ENCODE measurements around the gene HP.
A peak's percentile ranks its signal among the peaks of the same experiment; 100 is the strongest.
"Not testable (repeated sequence)": the region's sequence is repeated elsewhere in the genome, so short reads cannot be mapped to it uniquely, and the experiment has no call there.

The HP gene, protein sequence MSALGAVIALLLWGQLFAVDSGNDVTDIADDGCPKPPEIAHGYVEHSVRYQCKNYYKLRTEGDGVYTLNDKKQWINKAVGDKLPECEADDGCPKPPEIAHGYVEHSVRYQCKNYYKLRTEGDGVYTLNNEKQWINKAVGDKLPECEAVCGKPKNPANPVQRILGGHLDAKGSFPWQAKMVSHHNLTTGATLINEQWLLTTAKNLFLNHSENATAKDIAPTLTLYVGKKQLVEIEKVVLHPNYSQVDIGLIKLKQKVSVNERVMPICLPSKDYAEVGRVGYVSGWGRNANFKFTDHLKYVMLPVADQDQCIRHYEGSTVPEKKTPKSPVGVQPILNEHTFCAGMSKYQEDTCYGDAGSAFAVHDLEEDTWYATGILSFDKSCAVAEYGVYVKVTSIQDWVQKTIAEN

DNA sequence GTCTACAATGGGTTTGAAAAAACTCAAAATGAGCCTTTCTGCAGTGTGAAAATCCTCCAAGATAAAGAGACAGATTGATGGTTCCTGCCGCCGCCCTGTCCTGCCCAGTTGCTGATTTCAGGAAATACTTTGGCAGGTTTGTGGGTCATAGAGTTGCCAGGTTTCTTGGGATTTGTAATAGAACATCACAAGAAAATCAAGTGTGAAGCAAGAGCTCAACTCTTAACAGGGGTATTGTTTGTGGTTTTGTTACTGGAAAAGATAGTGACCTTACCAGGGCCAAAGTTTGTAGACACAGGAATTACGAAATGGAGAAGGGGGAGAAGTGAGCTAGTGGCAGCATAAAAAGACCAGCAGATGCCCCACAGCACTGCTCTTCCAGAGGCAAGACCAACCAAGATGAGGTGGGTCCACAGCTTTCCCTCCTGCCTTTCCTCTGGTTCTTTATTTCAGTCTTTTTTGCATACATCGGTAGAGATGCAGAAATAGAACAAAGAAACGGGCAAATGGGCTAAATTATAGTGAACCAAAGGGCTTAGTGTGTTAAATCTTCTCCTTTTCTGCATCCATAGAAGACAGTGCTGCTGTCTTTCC, at the start of gene HP:
HP (plus strand) TSS at position 252 of the 594 bp plus-strand sequence; CDS start at position 400, 148 bp downstream.
- H3K4me3 ChIP-seq (ENCODE audit: low read depth in 1 of 5, low read length in 5 of 5); H3K9me3 ChIP-seq (ENCODE audit: control insufficient read depth in 5 of 5, low read length in 5 of 5); H3K36me3 ChIP-seq (ENCODE audit: control insufficient read depth in 5 of 5, insufficient read depth in 5 of 5, low read length in 5 of 5); H3K27me3 ChIP-seq (ENCODE audit: control insufficient read depth in 5 of 5, insufficient read depth in 4 of 5, low read length in 5 of 5); H3K27ac ChIP-seq (ENCODE audit: low read depth, low read length); H3K9ac ChIP-seq (ENCODE audit: low read length in 5 of 5): not testable (repeated sequence)
- peaks cover 0 to 26% (median 18%) of the 10 kb centered on the region in 5 donors for H3K4me1 ChIP-seq (ENCODE audit: control insufficient read depth in 5 of 5, insufficient read depth in 5 of 5, low read length in 5 of 5)

DNA sequence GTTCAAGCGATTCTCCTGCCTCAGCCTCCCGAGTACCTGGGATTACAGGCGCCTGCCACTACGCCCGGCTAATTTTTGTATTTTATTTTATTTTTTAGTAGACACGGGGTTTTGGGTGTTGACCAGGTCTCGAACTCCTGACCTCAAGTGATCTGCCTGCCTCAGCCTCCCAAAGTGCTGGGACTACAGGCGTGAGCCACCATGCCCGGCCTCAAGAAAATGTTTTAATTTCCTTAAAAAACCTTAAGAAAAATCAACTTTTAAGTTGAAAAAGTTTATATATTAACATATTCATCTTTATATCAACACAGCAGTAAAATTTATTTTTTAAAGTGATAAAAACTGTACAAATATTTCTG, 46.3 kb upstream of the HP start:
- H3K9ac ChIP-seq (ENCODE audit: low read length in 5 of 5); H3K27ac ChIP-seq (ENCODE audit: low read depth, low read length); H3K9me3 ChIP-seq (ENCODE audit: control insufficient read depth in 5 of 5, low read length in 5 of 5); H3K36me3 ChIP-seq (ENCODE audit: control insufficient read depth in 5 of 5, insufficient read depth in 5 of 5, low read length in 5 of 5); H3K4me1 ChIP-seq (ENCODE audit: control insufficient read depth in 5 of 5, insufficient read depth in 5 of 5, low read length in 5 of 5); H3K27me3 ChIP-seq (ENCODE audit: control insufficient read depth in 5 of 5, insufficient read depth in 4 of 5, low read length in 5 of 5): not testable (repeated sequence)
- peak overlapping the region in 3 of 5 donors; percentile 29 to 86 (median 54) for H3K4me3 ChIP-seq (ENCODE audit: low read depth in 1 of 5, low read length in 5 of 5)

DNA sequence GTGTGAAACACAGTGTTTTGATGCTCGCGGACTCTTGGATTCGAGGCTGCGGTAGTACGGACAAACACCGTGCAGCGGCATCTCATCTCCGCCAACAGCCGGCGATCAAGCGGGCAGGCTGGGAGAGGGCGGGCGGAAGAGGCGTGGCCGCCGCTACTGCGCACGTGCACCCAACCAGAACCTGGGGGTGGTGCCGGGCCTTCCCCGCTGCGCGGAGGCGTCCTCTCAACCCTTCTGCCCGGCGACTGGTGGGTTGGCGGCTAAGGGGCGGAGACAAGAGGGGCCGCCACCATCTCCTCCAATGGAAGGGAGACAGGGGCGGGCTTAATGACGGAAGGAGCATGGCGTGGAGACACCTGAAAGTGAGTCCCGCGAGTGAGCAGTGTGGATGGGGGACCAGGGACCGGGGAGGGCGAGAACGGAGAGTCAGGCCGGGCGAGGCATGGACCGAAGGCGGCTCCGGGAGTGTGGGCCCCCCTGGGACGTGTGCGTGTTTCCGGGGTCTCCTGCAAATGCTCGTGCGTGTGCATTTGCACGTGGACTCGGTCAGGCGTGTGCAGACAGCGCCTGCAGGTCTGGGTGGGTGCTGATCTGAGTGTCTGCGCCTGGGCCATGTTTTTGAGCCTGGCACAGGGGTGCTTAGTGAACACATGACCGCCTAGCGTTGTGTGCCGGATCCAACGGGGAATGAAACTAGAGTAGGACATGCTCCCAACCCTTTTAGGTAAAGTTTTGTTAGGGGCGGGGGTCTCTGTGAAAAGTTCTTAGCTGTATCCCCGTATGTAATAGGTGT, 45.7 kb upstream of the HP start, which contains the start of gene DHODH:
DHODH (plus strand) TSS at position 321 of the 793 bp plus-strand sequence; CDS start at position 342, 21 bp downstream.
- Histone ChIP-seq H3K27ac (ENCODE audit: low read depth, low read length) (no peak within 1 kb of the TSS), H3K9me3 (ENCODE audit: control insufficient read depth in 5 of 5, low read length in 5 of 5) (no peaks in the 10 kb centered on the region), H3K9ac (ENCODE audit: low read length in 5 of 5) (peak within 1 kb of the TSS in 4 of 5 donors; percentile 2 to 91 (median 54)), H3K36me3 (ENCODE audit: control insufficient read depth in 5 of 5, insufficient read depth in 5 of 5, low read length in 5 of 5) (peaks cover 0 to 6% (median 0%) of the 10 kb centered on the region in 5 donors), H3K4me3 (ENCODE audit: low read depth in 1 of 5, low read length in 5 of 5) (peak within 1 kb of the TSS; percentile 81 to 98 (median 93)), H3K4me1 (ENCODE audit: control insufficient read depth in 5 of 5, insufficient read depth in 5 of 5, low read length in 5 of 5) (peaks cover 0 to 13% (median 7%) of the 10 kb centered on the region in 5 donors), H3K27me3 (ENCODE audit: control insufficient read depth in 5 of 5, insufficient read depth in 4 of 5, low read length in 5 of 5) (no peaks in the 10 kb centered on the region)

DNA sequence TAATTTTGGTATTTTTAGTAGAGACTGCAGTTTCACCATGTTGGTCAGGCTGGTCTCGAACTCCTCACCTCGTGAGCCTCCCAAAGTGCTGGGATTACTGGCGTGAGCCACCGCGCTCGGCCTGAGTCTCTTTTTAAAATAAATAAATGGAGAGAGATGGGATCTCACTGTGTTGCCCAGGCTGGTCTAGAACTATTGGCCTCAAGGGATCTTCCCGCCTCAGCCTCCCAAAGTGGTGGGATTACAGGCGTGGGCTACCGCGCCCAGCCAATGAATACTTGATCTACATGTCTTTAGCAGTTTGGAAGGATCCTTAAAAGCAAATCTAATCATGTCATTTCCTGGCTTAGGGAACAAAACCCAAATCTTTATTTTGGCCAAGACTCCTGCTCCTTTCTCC, 44.5 kb upstream of the HP start:
- H3K36me3 ChIP-seq (ENCODE audit: control insufficient read depth in 5 of 5, insufficient read depth in 5 of 5, low read length in 5 of 5): peaks cover 0 to 6% (median 0%) of the 10 kb centered on the region in 5 donors
- no peak overlapping the region for H3K9ac ChIP-seq (ENCODE audit: low read length in 5 of 5)
- H3K27ac ChIP-seq (ENCODE audit: low read depth, low read length): no peak overlapping the region
- H3K4me3 ChIP-seq (ENCODE audit: low read depth in 1 of 5, low read length in 5 of 5): no peak overlapping the region
- no peaks in the 10 kb centered on the region for H3K9me3 ChIP-seq (ENCODE audit: control insufficient read depth in 5 of 5, low read length in 5 of 5)
- H3K27me3 ChIP-seq (ENCODE audit: control insufficient read depth in 5 of 5, insufficient read depth in 4 of 5, low read length in 5 of 5): no peaks in the 10 kb centered on the region
- H3K4me1 ChIP-seq (ENCODE audit: control insufficient read depth in 5 of 5, insufficient read depth in 5 of 5, low read length in 5 of 5): peaks cover 6 to 24% (median 15%) of the 10 kb centered on the region in 5 donors

DNA sequence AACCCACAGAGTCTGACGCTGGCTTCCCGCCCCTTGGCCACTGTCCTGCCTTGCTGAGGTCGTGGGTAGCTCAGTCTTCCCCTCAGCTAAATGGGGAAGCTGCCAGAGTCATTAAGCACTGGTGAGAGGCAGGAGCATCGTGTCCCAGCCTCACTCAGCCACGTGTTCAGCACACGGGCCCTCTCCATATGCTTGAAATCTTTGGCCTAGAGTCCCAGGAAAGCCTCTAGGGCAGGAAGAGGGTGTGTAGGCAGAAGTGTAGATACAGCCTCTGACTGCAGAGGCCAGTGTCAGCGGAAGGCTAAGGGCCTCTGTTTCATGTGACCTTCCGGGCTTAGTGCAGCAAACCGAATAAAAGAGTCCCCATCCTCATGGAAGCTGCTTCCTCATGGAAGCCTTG, 41.7 kb upstream of the HP start:
- Histone ChIP-seq H3K4me1 (ENCODE audit: control insufficient read depth in 5 of 5, insufficient read depth in 5 of 5, low read length in 5 of 5) (peaks cover 10 to 41% (median 31%) of the 10 kb centered on the region in 5 donors), H3K27ac (ENCODE audit: low read depth, low read length) (no peak overlapping the region), H3K36me3 (ENCODE audit: control insufficient read depth in 5 of 5, insufficient read depth in 5 of 5, low read length in 5 of 5) (peaks cover 0 to 12% (median 2%) of the 10 kb centered on the region in 5 donors), H3K4me3 (ENCODE audit: low read depth in 1 of 5, low read length in 5 of 5) (no peak overlapping the region), H3K9ac (ENCODE audit: low read length in 5 of 5) (no peak overlapping the region), H3K9me3 (ENCODE audit: control insufficient read depth in 5 of 5, low read length in 5 of 5) (no peaks in the 10 kb centered on the region), H3K27me3 (ENCODE audit: control insufficient read depth in 5 of 5, insufficient read depth in 4 of 5, low read length in 5 of 5) (no peaks in the 10 kb centered on the region)

DNA sequence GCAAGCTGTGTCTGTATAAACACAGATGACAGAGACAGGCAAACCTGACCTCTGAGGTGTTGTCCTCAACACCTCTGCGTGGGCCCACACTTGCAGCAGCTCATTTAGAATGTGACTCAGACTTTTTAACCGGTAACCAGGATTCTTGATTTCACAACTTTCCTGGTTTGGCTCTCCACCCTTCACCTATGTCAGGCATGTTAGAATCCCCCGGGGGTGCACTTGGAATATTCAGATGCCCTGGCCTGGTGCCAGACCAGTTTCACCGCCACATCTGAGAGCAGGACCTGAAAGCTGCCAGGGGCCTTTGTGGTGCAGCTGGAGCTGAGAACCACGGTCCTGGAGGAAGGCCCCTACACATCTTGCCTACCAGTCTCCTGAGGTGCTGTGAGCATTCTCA, 40.9 kb upstream of the HP start:
- Histone ChIP-seq H3K27ac (ENCODE audit: low read depth, low read length) (no peak overlapping the region), H3K9me3 (ENCODE audit: control insufficient read depth in 5 of 5, low read length in 5 of 5) (no peaks in the 10 kb centered on the region), H3K9ac (ENCODE audit: low read length in 5 of 5) (peak overlapping the region in 1 of 5 donors; percentile 31), H3K36me3 (ENCODE audit: control insufficient read depth in 5 of 5, insufficient read depth in 5 of 5, low read length in 5 of 5) (peaks cover 0 to 18% (median 5%) of the 10 kb centered on the region in 5 donors), H3K27me3 (ENCODE audit: control insufficient read depth in 5 of 5, insufficient read depth in 4 of 5, low read length in 5 of 5) (no peaks in the 10 kb centered on the region), H3K4me1 (ENCODE audit: control insufficient read depth in 5 of 5, insufficient read depth in 5 of 5, low read length in 5 of 5) (peaks cover 10 to 39% (median 34%) of the 10 kb centered on the region in 5 donors), H3K4me3 (ENCODE audit: low read depth in 1 of 5, low read length in 5 of 5) (peak overlapping the region in 1 of 5 donors; percentile 6)

DNA sequence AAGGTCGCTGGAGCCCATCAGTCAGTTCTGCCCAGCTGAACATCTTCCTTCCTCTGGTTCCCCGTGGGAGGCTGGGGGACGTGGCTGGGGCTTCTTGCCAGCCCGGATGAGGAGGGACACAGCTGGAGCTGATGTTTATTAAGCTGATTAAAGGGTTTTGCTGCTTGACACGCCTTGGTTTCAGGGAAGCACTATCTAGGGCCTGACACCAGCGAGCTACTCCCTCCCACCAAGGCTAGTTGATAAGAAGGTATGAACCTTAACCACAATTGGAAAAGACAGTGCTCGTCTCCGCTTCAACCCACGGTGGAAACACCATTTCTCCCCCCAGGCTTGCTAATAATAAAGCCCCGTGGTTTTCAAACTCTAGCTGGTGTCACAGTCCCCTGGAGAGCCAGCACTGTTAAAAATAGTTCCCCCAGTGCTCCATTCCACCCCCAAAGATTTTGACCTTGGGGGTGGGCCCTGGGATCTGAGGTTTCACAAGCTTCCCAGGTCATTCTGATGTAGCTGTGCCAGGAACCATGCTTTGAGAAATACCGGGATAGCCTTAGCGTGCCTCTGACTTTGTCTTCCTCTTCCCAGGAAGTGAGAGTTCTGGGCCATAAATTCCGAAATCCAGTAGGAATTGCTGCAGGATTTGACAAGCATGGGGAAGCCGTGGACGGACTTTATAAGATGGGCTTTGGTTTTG, 40.3 kb upstream of the HP start:
- Histone ChIP-seq H3K4me1 (ENCODE audit: control insufficient read depth in 5 of 5, insufficient read depth in 5 of 5, low read length in 5 of 5) (peaks cover 10 to 37% (median 30%) of the 10 kb centered on the region in 5 donors), H3K36me3 (ENCODE audit: control insufficient read depth in 5 of 5, insufficient read depth in 5 of 5, low read length in 5 of 5) (peaks cover 0 to 20% (median 5%) of the 10 kb centered on the region in 5 donors), H3K4me3 (ENCODE audit: low read depth in 1 of 5, low read length in 5 of 5) (peak overlapping the region in 3 of 5 donors; percentile 4 to 25 (median 6)), H3K9me3 (ENCODE audit: control insufficient read depth in 5 of 5, low read length in 5 of 5) (no peaks in the 10 kb centered on the region), H3K9ac (ENCODE audit: low read length in 5 of 5) (peak overlapping the region in 4 of 5 donors; percentile 2 to 56 (median 42)), H3K27me3 (ENCODE audit: control insufficient read depth in 5 of 5, insufficient read depth in 4 of 5, low read length in 5 of 5) (no peaks in the 10 kb centered on the region), H3K27ac (ENCODE audit: low read depth, low read length) (peak overlapping the region; percentile 37)

DNA sequence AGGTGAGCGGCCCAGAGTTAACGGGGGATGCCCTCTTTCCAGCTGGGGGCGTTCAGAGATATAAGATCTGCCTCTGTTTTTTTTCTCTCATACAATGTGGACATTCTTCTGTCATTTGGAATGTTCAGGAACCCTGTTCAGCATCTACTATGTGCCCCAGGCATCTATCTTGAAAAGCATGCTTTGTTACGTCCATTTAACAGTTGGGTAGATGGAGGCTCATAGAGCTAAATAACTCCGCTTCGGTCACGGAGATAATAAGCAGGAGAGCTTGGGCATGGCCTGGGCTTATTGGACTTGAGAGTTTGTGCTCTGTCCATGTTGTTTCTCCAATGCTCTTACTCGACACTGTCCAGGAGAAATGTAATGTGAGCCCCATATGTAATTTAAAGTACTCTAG, 39.6 kb upstream of the HP start:
- H3K4me1 ChIP-seq (ENCODE audit: control insufficient read depth in 5 of 5, insufficient read depth in 5 of 5, low read length in 5 of 5): peaks cover 10 to 36% (median 30%) of the 10 kb centered on the region in 5 donors
- peaks cover 0 to 20% (median 5%) of the 10 kb centered on the region in 5 donors for H3K36me3 ChIP-seq (ENCODE audit: control insufficient read depth in 5 of 5, insufficient read depth in 5 of 5, low read length in 5 of 5)
- peak overlapping the region; percentile 37 for H3K27ac ChIP-seq (ENCODE audit: low read depth, low read length)
- H3K27me3 ChIP-seq (ENCODE audit: control insufficient read depth in 5 of 5, insufficient read depth in 4 of 5, low read length in 5 of 5): no peaks in the 10 kb centered on the region
- H3K9me3 ChIP-seq (ENCODE audit: control insufficient read depth in 5 of 5, low read length in 5 of 5): no peaks in the 10 kb centered on the region
- H3K9ac ChIP-seq (ENCODE audit: low read length in 5 of 5): peak overlapping the region in 1 of 5 donors; percentile 53
- peak overlapping the region in 2 of 5 donors; percentile 4 to 25 for H3K4me3 ChIP-seq (ENCODE audit: low read depth in 1 of 5, low read length in 5 of 5)

DNA sequence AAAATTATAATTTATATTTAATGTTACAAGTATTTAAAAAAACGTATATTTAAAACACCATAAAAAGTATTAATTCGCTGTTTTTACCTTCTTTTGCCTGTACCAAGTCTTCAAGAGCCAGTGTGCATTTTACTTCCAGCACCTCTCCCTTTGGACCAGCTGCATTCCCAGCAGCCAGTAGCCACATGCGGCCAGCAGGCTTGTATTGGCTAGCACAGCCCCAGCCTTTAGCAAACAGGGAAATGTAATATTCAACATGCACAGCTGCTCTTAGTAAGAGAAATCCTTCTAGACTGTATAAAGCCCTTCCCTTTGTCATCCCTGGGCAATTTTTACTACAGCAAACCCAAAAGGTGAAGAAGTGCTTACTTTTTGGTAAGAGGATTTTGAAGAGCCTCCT, 39.2 kb upstream of the HP start:
- Histone ChIP-seq H3K9me3 (ENCODE audit: control insufficient read depth in 5 of 5, low read length in 5 of 5) (no peaks in the 10 kb centered on the region), H3K9ac (ENCODE audit: low read length in 5 of 5) (no peak overlapping the region), H3K4me1 (ENCODE audit: control insufficient read depth in 5 of 5, insufficient read depth in 5 of 5, low read length in 5 of 5) (peaks cover 10 to 36% (median 30%) of the 10 kb centered on the region in 5 donors), H3K36me3 (ENCODE audit: control insufficient read depth in 5 of 5, insufficient read depth in 5 of 5, low read length in 5 of 5) (peaks cover 0 to 20% (median 5%) of the 10 kb centered on the region in 5 donors), H3K27ac (ENCODE audit: low read depth, low read length) (no peak overlapping the region), H3K27me3 (ENCODE audit: control insufficient read depth in 5 of 5, insufficient read depth in 4 of 5, low read length in 5 of 5) (no peaks in the 10 kb centered on the region), H3K4me3 (ENCODE audit: low read depth in 1 of 5, low read length in 5 of 5) (no peak overlapping the region)
